Panc1 (cell line): Measurements from ENCODE around the gene AIG1. TPM values are rescaled to one million over a fixed set of nuclear protein-coding genes. Genes with fewer than 3 reads are reported as not detected.

Experiments
- ATAC-seq: fragments of 200-7000 bp; cut with Tn5 transposase; 2 replicates; pipeline ENCODE4 v1.9.1; 2020; ENCODE audit warnings: mild to moderate bottlenecking, moderate library complexity
- BruUV-seq: library from RNA; stranded (reverse); fragments of 400-500 nt; replicated peaks from 2 replicates; lab custom pipeline; 2021; lab: Mats Ljungman, UMichigan
- CTCF ChIA-PET: fragments of 300-600 bp; sonication (Branson Sonifier 250); formaldehyde crosslinking; loops from one replicate; lab custom pipeline; 2022; ENCODE audit warnings: antibody characterized with exemption; lab: Charles Lee
- POLR2A ChIA-PET: fragments of 300-600 bp; sonication (Branson Sonifier 250); formaldehyde crosslinking; loops from one replicate; lab custom pipeline; 2022; ENCODE audit warnings: antibody characterized with exemption; lab: Charles Lee
- DNase-seq: peaks from one replicate; pipeline ENCODE4 v3.0.0-alpha.2; 2010; ENCODE audit warnings: low read depth, low spot score
- H3K27ac ChIP-seq: 2 replicates; pipeline ENCODE4 v1.5.1; 2011; ENCODE audit warnings: mild to moderate bottlenecking, low read length, inconsistent platforms
- H3K27me3 ChIP-seq: fragments of 200-500 bp; sonication (Bioruptor generic); 2 replicates; pipeline ENCODE4 v1.6.0; 2014; ENCODE audit warnings: low read length, inconsistent platforms; ENCODE audit not compliant: control insufficient read depth, insufficient read depth
- H3K36me3 ChIP-seq: fragments of 200-500 bp; sonication (Bioruptor generic); 2 replicates; pipeline ENCODE4 v1.5.1; 2014; ENCODE audit warnings: inconsistent platforms, mild to moderate bottlenecking, low read length, moderate library complexity; ENCODE audit not compliant: control insufficient read depth, insufficient read depth
- H3K4me1 ChIP-seq: 2 replicates; pipeline ENCODE4 v1.5.1; 2011; ENCODE audit warnings: inconsistent platforms, mild to moderate bottlenecking, low read length, moderate library complexity; ENCODE audit not compliant: control insufficient read depth, insufficient read depth
- H3K4me3 ChIP-seq, 2 experiments: 2 replicates each; pipeline ENCODE4 v1.5.1; 2011 to 2012; ENCODE audit warnings: low read depth in 2 of 2, low read length in 2 of 2, mild to moderate bottlenecking in 2 of 2, inconsistent platforms in 1 of 2, moderate library complexity in 1 of 2
- H3K9me3 ChIP-seq: fragments of 200-500 bp; sonication (Bioruptor generic); 2 replicates; pipeline ENCODE4 v1.5.1; 2014; ENCODE audit warnings: low read depth, mild to moderate bottlenecking, inconsistent platforms, low read length, moderate library complexity; ENCODE audit not compliant: control insufficient read depth, insufficient read depth
- POLR2AphosphoS5 ChIP-seq: IDR thresholded peaks from 2 replicates; pipeline ENCODE4 v1.6.1; 2012; ENCODE audit warnings: mild to moderate bottlenecking, low read depth, low read length, moderate library complexity
- SIN3A ChIP-seq: IDR thresholded peaks from 2 replicates; pipeline ENCODE4 v1.6.1; 2012; ENCODE audit warnings: low read depth, mild to moderate bottlenecking, low read length, moderate library complexity, borderline replicate concordance; ENCODE audit not compliant: insufficient read depth
- TCF7L2 ChIP-seq: IDR thresholded peaks from 2 replicates; pipeline ENCODE4 v1.6.1; 2011; ENCODE audit warnings: mild to moderate bottlenecking, low read depth, low read length, inconsistent platforms
- in situ Hi-C: cut with HindIII; loops from 2 replicates; pipeline ENCODE4 v1.10.0; 2016; ENCODE audit warnings: low sequenced_read_pairs, low pct_unique_long_range_greater_than_20kb
- intact Hi-C: fragments of 100-400 bp; cut with micrococcal nuclease; formaldehyde crosslinking; loops from one replicate; pipeline ENCODE4 v1.10.0; 2022; ENCODE audit not compliant: unreplicated experiment
- total RNA-seq: library from RNA; stranded (reverse); gene quantifications from one replicate; pipeline ENCODE4 v1.2.1, GENCODE V29; 2021; ENCODE audit not compliant: unreplicated experiment
- TF ChIP-seq, protein P1 (sequence below): fragments of 450-650 bp; IDR thresholded peaks from 2 replicates; pipeline ENCODE4 v1.5.1; 2017; ENCODE audit warnings: mild to moderate bottlenecking
- TF ChIP-seq, protein P2 (sequence below), 2 experiments: IDR thresholded peaks; 2 replicates each; pipeline ENCODE4 v1.6.1; 2011 to 2012; ENCODE audit warnings: low read depth in 2 of 2, control low read depth in 1 of 2, low read length in 1 of 2, mild to moderate bottlenecking in 1 of 2, moderate library complexity in 1 of 2; ENCODE audit not compliant: insufficient read depth in 1 of 2

The AIG1 gene
- total RNA-seq, 1 experiment from 2014 or later, result 23.9 TPM

DNA sequence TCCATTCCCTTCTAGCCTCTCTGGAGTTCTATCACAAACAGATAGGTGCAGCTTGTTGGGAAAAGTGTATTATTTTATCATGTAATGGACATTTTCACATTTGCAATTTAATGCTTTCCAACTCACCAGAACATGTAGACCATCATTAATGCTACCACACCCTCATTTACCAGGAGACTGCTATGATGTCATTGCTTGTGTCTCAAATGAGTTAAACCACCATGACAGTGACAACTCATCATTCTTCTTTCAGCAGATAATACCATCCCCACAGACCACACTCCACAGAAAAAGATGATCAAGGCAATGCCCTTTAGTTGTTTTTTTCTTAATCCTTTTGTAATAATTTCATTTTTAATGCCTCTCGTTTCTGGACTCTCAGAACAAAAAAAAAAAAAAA, 168.7 kb downstream of the AIG1 start:
- no peak for ATAC-seq
- no TSS peak for BruUV-seq
- no peak for TF ChIP-seq SIN3A
- TF ChIP-seq, protein P1, sequence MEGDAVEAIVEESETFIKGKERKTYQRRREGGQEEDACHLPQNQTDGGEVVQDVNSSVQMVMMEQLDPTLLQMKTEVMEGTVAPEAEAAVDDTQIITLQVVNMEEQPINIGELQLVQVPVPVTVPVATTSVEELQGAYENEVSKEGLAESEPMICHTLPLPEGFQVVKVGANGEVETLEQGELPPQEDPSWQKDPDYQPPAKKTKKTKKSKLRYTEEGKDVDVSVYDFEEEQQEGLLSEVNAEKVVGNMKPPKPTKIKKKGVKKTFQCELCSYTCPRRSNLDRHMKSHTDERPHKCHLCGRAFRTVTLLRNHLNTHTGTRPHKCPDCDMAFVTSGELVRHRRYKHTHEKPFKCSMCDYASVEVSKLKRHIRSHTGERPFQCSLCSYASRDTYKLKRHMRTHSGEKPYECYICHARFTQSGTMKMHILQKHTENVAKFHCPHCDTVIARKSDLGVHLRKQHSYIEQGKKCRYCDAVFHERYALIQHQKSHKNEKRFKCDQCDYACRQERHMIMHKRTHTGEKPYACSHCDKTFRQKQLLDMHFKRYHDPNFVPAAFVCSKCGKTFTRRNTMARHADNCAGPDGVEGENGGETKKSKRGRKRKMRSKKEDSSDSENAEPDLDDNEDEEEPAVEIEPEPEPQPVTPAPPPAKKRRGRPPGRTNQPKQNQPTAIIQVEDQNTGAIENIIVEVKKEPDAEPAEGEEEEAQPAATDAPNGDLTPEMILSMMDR, result no peak
- no peak for TF ChIP-seq POLR2AphosphoS5
- TF ChIP-seq, protein P2, sequence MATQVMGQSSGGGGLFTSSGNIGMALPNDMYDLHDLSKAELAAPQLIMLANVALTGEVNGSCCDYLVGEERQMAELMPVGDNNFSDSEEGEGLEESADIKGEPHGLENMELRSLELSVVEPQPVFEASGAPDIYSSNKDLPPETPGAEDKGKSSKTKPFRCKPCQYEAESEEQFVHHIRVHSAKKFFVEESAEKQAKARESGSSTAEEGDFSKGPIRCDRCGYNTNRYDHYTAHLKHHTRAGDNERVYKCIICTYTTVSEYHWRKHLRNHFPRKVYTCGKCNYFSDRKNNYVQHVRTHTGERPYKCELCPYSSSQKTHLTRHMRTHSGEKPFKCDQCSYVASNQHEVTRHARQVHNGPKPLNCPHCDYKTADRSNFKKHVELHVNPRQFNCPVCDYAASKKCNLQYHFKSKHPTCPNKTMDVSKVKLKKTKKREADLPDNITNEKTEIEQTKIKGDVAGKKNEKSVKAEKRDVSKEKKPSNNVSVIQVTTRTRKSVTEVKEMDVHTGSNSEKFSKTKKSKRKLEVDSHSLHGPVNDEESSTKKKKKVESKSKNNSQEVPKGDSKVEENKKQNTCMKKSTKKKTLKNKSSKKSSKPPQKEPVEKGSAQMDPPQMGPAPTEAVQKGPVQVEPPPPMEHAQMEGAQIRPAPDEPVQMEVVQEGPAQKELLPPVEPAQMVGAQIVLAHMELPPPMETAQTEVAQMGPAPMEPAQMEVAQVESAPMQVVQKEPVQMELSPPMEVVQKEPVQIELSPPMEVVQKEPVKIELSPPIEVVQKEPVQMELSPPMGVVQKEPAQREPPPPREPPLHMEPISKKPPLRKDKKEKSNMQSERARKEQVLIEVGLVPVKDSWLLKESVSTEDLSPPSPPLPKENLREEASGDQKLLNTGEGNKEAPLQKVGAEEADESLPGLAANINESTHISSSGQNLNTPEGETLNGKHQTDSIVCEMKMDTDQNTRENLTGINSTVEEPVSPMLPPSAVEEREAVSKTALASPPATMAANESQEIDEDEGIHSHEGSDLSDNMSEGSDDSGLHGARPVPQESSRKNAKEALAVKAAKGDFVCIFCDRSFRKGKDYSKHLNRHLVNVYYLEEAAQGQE (IDR thresholded peaks at IDR 0.05; ENCODE audit: insufficient read depth in 1 of 2, low read depth in 2 of 2, low read length in 1 of 2), result no peak
- TF ChIP-seq TCF7L2, result no peak
- in situ Hi-C loops (no loop called here), intact Hi-C loops (no loop called here)
- H3K27ac ChIP-seq, result no peak overlapping the region
- no peak overlapping the region for H3K4me3 ChIP-seq
- no peak for DNase-seq
- no peaks in the 10 kb centered on the region for H3K9me3 ChIP-seq
- H3K36me3 ChIP-seq, result no peaks in the 10 kb centered on the region
- H3K4me1 ChIP-seq, result no peaks in the 10 kb centered on the region
- POLR2A ChIA-PET, result no interaction called here
- H3K27me3 ChIP-seq, result no peaks in the 10 kb centered on the region
- CTCF ChIA-PET, result no interaction called here

DNA sequence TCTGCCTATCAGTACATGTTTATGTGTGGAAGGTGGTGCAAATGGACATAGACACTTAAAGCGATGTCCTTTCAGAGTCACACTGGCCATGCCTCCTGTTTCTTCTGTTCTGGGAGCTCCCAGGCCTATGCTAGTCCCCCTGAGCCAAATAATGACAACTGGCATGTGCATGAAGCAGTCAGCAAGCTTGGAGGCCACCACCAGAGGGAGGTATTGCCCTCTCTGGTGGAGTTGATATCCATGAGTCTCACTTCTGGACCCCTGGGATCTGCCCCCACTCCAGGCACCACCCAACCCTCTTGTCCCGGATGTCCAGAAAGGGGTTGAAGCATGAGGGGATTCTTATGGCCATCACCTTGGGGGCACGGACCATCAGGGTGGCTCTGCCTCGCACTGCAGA, 172.2 kb downstream of the AIG1 start:
- intact Hi-C loops (no loop called here), in situ Hi-C loops (no loop called here)
- ATAC-seq (no peak), DNase-seq (no peak)
- TF ChIP-seq, protein P1, result peak; percentile 72
- TF ChIP-seq TCF7L2, result no peak
- POLR2A ChIA-PET, result no interaction called here
- no peak overlapping the region for H3K4me3 ChIP-seq
- no peaks in the 10 kb centered on the region for H3K36me3 ChIP-seq
- H3K4me1 ChIP-seq, result no peaks in the 10 kb centered on the region
- no peak overlapping the region for H3K27ac ChIP-seq
- BruUV-seq, result no TSS peak
- no peaks in the 10 kb centered on the region for H3K9me3 ChIP-seq
- CTCF ChIA-PET, result interaction anchor here (0.6 kb wide), 1 partner anchor 100 kb away, joined by 3 read pairs; no protein-coding TSS in a partner anchor
- H3K27me3 ChIP-seq, result no peaks in the 10 kb centered on the region
